Measurements from ENCODE around the gene RENBP.
A peak's percentile ranks its signal among the peaks of the same experiment; 100 is the strongest.

Gene RENBP

DNA sequence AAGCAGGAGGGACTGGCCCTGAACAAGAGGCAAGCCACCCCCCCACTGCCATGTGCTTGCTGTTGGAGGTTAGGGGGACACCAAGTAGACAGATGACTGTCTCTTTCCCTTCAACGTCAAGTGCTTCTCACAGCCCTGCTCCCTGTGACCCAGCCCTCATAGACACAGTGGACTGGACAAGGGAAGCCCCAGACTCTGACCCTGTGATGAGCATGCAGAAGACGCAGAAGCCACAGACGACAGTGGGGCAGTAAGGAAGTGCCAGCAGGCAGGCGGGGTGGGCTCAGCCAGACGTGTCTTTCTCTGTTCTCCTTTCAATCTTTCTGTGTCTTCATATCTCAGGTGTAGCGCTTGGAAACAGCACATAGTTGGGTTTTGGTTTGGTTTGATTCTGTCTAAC lies 56.1 kb downstream of the RENBP start:
- DNase-seq (ENCODE audit: low spot score), result no peak

DNA sequence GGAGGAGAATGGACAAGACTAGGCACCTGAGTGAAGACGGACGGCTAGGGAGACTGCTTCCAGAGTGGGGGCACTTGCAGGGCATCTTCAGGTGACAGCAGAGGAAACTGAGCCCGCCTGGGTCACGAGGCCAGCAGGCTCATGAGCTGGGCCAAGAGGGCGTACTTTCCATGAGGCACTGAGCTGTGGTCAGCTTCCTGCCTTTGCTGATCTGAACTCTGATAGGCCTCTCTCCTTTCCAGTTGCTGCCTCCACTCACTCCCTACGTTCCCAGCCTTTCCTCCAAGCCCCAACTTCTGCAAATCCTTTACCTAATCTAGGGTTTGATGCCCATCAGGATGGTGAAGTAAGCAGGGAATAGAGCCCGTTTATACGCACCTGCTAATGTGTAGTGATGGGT lies 57.1 kb downstream of the RENBP start:
- DNase-seq (ENCODE audit: low spot score), result no peak

DNA sequence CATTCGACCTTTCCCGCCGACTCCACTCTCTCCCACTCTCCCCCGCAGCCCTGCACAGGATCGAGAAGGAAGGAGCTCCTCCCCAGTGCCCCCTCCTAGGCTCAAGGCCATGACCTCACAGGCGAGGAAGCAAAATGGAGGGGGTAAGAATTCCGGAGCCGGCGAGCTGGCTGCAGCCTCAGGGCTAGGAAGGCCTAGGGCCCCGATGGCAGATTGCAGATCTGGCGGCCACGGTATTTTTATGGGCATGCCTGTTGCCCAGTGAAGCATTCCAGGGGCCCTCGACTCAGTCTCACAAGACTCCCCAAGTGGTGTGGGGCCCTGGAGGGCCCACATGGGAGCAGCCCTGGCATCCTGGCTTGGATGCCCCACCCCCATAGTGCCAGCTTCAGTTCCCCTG lies 57.5 kb downstream of the RENBP start:
- no peak for DNase-seq (ENCODE audit: low spot score)

DNA sequence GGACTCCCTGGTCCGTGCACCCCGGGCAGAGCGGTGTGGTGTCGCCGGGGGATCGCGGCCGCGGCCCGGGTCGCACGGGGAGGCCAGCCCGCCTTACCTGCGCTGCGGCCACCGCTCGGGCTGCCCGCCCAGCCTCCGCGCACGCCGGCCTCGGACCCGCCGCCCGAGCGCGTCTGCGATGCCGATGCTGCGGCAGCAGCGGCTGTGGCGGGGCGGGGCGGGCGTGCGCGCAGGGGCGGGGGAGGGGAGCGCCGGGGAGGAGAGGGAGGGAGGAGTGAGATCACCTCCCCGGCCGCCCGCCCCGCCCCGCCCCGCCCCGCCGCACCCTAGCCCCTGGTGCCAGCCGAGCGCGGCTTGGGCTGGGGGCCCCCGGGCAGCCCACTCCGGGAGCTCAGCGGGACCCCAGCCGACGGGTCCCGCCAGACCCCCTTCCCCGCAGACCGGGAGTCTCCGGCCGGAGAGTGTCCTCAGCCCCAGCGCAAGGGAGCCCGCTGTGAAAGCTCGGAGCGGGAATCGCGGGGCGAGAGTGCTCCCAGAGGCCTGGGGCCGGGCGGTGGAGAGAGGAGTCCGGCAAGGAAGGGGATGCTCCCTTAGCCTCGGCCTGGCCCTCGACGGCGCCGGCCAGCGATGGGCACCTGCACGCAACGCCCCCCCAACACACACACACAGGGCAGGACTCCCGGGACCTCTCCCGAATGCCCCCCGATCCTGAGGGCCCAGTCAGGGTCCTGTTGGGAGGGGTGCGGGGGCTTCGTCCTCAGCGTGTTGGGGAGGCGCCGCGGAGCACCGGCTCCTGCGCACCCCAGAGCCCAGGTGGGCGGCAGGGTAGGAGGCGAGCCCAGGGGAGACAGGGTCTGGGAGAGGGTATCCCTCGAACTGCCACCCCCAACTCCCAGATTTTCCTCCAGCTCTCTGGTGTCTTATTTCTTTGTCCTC lies 58.2 kb downstream of the RENBP start, which contains the start of gene L1CAM:
TSS of gene L1CAM (minus strand) at position 206 of the 936 bp plus-strand sequence. CDS start 10,337 bp downstream, outside the sequence.
- DNase-seq (ENCODE audit: low spot score), result peak; percentile 41
